Measurements from ENCODE around the gene ZNF836. TPM values are rescaled to one million over a fixed set of nuclear protein-coding genes. Genes with fewer than 3 reads are reported as not detected.

Gene ZNF836
- total RNA-seq, 1 donor from 2014 or later = 28.0 TPM

DNA sequence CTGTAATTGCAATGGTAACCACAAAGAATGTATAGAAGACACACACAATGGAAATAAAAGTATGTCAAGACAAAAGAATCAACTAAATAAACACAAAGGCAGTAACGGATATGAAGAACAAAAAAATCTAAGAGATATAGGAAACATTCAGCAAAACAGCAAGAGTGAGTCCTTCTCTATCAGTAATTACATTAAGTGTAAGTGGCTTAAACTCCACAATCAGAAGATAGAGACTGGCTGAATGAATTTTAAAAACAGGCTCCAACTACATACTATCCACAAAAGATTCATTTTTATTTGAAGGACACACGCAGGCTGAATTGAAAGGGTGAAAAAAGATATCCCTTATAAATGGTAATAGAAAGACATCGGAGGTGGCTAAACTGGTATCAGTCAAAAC is 51.1 kb downstream of the ZNF836 start:
- TF ChIP-seq, protein P1, sequence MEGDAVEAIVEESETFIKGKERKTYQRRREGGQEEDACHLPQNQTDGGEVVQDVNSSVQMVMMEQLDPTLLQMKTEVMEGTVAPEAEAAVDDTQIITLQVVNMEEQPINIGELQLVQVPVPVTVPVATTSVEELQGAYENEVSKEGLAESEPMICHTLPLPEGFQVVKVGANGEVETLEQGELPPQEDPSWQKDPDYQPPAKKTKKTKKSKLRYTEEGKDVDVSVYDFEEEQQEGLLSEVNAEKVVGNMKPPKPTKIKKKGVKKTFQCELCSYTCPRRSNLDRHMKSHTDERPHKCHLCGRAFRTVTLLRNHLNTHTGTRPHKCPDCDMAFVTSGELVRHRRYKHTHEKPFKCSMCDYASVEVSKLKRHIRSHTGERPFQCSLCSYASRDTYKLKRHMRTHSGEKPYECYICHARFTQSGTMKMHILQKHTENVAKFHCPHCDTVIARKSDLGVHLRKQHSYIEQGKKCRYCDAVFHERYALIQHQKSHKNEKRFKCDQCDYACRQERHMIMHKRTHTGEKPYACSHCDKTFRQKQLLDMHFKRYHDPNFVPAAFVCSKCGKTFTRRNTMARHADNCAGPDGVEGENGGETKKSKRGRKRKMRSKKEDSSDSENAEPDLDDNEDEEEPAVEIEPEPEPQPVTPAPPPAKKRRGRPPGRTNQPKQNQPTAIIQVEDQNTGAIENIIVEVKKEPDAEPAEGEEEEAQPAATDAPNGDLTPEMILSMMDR (IDR thresholded peaks at IDR 0.05) = no peak
- peaks cover 94% of the 10 kb centered on the region for H3K36me3 Mint-ChIP-seq (ENCODE audit: low read depth)
- ATAC-seq (ENCODE audit: low read depth) = no peak
- H3K27ac Mint-ChIP-seq = no peak overlapping the region
- intact Hi-C loops (cut with micrococcal nuclease) = no loop called here
- H3K4me1 Mint-ChIP-seq = no peaks in the 10 kb centered on the region
- no peaks in the 10 kb centered on the region for H3K27me3 Mint-ChIP-seq
- POLR2A ChIA-PET = no interaction called here
- H3K9me3 Mint-ChIP-seq = peaks cover 61% of the 10 kb centered on the region
- CTCF ChIA-PET = no interaction called here
- no peak overlapping the region for H3K4me3 Mint-ChIP-seq
- no peak for DNase-seq

- CTCF ChIA-PET = no interaction called here
- DNase-seq (no peak), ATAC-seq (ENCODE audit: low read depth) (no peak)
- POLR2A ChIA-PET = no interaction called here
- TF ChIP-seq, protein P1 (IDR thresholded peaks at IDR 0.05) = no peak
- no peaks in the 10 kb centered on the region for H3K27me3 Mint-ChIP-seq
- peaks cover 76% of the 10 kb centered on the region for H3K9me3 Mint-ChIP-seq
- no peak overlapping the region for H3K4me3 Mint-ChIP-seq
- peaks cover 66% of the 10 kb centered on the region for H3K36me3 Mint-ChIP-seq (ENCODE audit: low read depth)
- H3K4me1 Mint-ChIP-seq = no peaks in the 10 kb centered on the region
- intact Hi-C loops (cut with micrococcal nuclease) = no loop called here
- no peak overlapping the region for H3K27ac Mint-ChIP-seq
Observed at GRCh38 chr19:52115526-52116053, 55.8 kb downstream of the ZNF836 start.

- ATAC-seq (ENCODE audit: low read depth) = no peak
- POLR2A ChIA-PET = no interaction called here
- intact Hi-C loops (cut with micrococcal nuclease) = no loop called here
- Mint-ChIP-seq H3K36me3 (ENCODE audit: low read depth) (peaks cover 63% of the 10 kb centered on the region), H3K4me3 (no peak overlapping the region), H3K27ac (no peak overlapping the region), H3K27me3 (no peaks in the 10 kb centered on the region), H3K4me1 (no peaks in the 10 kb centered on the region), H3K9me3 (peaks cover 72% of the 10 kb centered on the region)
- DNase-seq = no peak
- CTCF ChIA-PET = no interaction called here
- TF ChIP-seq, protein P1 (IDR thresholded peaks at IDR 0.05) = no peak
Observed at GRCh38 chr19:52114691-52115090, 56.7 kb downstream of the ZNF836 start.

- no peaks in the 10 kb centered on the region for H3K27me3 Mint-ChIP-seq
- no peak overlapping the region for H3K27ac Mint-ChIP-seq
- H3K36me3 Mint-ChIP-seq (ENCODE audit: low read depth) = peaks cover 44% of the 10 kb centered on the region
- ATAC-seq (ENCODE audit: low read depth) = no peak
- POLR2A ChIA-PET = no interaction called here
- no peak for DNase-seq
- CTCF ChIA-PET = no interaction called here
- H3K4me1 Mint-ChIP-seq = no peaks in the 10 kb centered on the region
- H3K9me3 Mint-ChIP-seq = peaks cover 65% of the 10 kb centered on the region
- TF ChIP-seq, protein P1 (IDR thresholded peaks at IDR 0.05) = no peak
- intact Hi-C loops (cut with micrococcal nuclease) = no loop called here
- no peak overlapping the region for H3K4me3 Mint-ChIP-seq
Observed at GRCh38 chr19:52112624-52113023, 58.8 kb downstream of the ZNF836 start.

DNA sequence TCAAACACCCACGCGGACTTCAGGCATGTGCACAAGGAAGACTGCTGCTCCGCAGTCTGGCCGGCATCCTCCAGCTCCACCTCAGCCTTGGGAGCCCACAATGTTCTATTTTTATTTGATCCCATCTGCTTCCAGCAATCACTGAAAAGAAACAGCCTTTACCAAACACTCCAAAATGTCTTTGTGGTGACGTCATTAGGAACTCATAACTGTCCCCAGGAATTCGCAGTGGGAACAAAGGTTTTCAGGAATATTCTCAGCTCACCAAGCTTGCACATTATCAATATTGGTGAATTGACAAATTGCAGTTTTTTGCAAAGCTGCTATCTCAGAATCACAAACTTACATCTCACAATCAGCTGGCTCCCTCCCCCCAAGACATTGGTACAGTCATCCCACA is 60.6 kb downstream of the ZNF836 start:
- DNase-seq = no peak
- Mint-ChIP-seq H3K36me3 (ENCODE audit: low read depth) (peaks cover 38% of the 10 kb centered on the region), H3K9me3 (peaks cover 63% of the 10 kb centered on the region), H3K27ac (no peak overlapping the region), H3K4me1 (no peaks in the 10 kb centered on the region), H3K4me3 (no peak overlapping the region), H3K27me3 (no peaks in the 10 kb centered on the region)
- ChIA-PET POLR2A (no interaction called here), CTCF (no interaction called here)
- intact Hi-C loops (cut with micrococcal nuclease) = no loop called here
- TF ChIP-seq, protein P1 (IDR thresholded peaks at IDR 0.05) = no peak
- no peak for ATAC-seq (ENCODE audit: low read depth)

Other genes starting within 250 kb of the ZNF836 start
- 7.7 and 7.8 TPM in 2 replicates for gene ZNF613, start 244.1 kb downstream of the ZNF836 start, total RNA-seq
- gene ZNF350, start 184.8 kb downstream of the ZNF836 start, total RNA-seq = 32.2 and 35.2 TPM in 2 replicates
- 9.1 and 13.5 TPM in 2 replicates for gene ZNF615, start 163.4 kb downstream of the ZNF836 start, total RNA-seq
- 14.0 and 14.3 TPM in 2 replicates for gene ZNF614, start 143.2 kb downstream of the ZNF836 start, total RNA-seq
- gene ZNF432, start 122.8 kb downstream of the ZNF836 start, total RNA-seq = 18.1 and 18.4 TPM in 2 replicates
- gene ZNF841, start 75.9 kb downstream of the ZNF836 start, total RNA-seq = 34.7 and 42.7 TPM in 2 replicates
- gene ZNF616, start 31.7 kb downstream of the ZNF836 start, total RNA-seq = 7.3 and 7.4 TPM in 2 replicates
- 244 and 245 TPM in 2 replicates for gene PPP2R1A, start 18.4 kb upstream of the ZNF836 start, total RNA-seq
- 33.0 and 35.0 TPM in 2 replicates for gene ZNF766, start 98.0 kb upstream of the ZNF836 start, total RNA-seq
- gene ZNF480, start 125.5 kb upstream of the ZNF836 start, total RNA-seq = 24.0 and 25.5 TPM in 2 replicates
- gene ZNF610, start 164.6 kb upstream of the ZNF836 start, total RNA-seq = 1.1 and 2.0 TPM in 2 replicates
- 28.0 and 29.5 TPM in 2 replicates for gene ZNF880, start 198.3 kb upstream of the ZNF836 start, total RNA-seq
- 29.8 and 40.3 TPM in 2 replicates for gene ZNF528, start 226.2 kb upstream of the ZNF836 start, total RNA-seq